ENCODE measurements around the gene CDCA3. TPM values are rescaled to one million over a fixed set of nuclear protein-coding genes. Genes with fewer than 3 reads are reported as not detected.

CDCA3 gene
- total and polyA plus RNA-seq, 2 of the 4 experiments (the other 2 are of a cell fraction), result 23.5 to 61.0 TPM

DNA sequence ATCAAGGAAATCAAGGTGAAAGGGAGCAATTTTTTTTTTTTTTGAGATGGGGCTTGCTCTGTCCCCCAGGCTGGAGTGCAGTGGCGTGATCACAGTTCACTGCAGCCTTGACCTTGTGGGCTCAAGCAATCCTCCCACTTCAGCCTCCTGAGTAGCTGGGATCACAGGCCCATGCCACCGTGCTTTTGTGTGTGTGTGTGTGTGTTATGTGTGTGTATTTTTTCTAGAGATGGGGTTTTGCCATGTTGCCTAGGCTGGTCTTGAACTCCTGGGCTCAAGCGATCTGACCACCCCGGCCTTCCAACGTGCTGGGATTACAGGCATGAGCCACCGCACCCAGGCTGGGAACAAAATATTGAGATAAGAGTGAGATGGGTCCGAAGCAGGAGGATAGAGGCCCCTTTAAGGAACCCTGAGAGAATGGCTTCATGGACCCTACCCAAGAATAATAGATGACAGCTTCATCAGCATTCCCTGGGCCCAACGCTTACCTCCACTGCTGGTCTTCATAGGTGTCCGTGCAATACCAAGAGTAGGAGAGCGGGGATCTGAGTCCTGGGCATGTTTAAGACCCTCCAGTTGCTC lies 1.0 kb downstream of the CDCA3 start:
- no peaks in the 10 kb centered on the region for H3K9me3 ChIP-seq (ENCODE audit: control insufficient read depth, insufficient read depth, low read length)
- no TSS peak for BruUV-seq (replicated peaks)
- dilution Hi-C loops (cut with HindIII; ENCODE audit: low sequenced_read_pairs, unreplicated experiment) (no loop called here), in situ Hi-C loops (cut with MboI; ENCODE audit: low sequenced_read_pairs) (no loop called here), intact Hi-C loops (cut with micrococcal nuclease) (no loop called here)
- no peak overlapping the region for H3K56ac ChIP-seq (ENCODE audit: extremely low read depth, insufficient read depth, low read length)
- no peak overlapping the region; the same call in 1 of the 2 replicates for H4K91ac ChIP-seq (ENCODE audit: insufficient read depth, low read depth, low read length)
- H2AFZ ChIP-seq (replicated peaks; ENCODE audit: low read length, poor library complexity), result no peak overlapping the region
- no peak overlapping the region for H3K18ac ChIP-seq (ENCODE audit: low read depth, low read length)
- H3K4me2 ChIP-seq (ENCODE audit: low read depth, low read length), result peak overlapping the region; percentile 10
- H3K36me3 ChIP-seq (ENCODE audit: control insufficient read depth, insufficient read depth, low read length), result peaks cover 35% of the 10 kb centered on the region
- no peaks in the 10 kb centered on the region for H3K27me3 ChIP-seq (ENCODE audit: control insufficient read depth, insufficient read depth, low read length)
- ATAC-seq (ENCODE audit: low read depth), result no peak
- no peak overlapping the region for H2BK20ac ChIP-seq (ENCODE audit: low read depth, low read length)
- no peak for TF ChIP-seq SMC3 (IDR thresholded peaks at IDR 0.05; ENCODE audit: low read depth, low read length)
- no peak for TF ChIP-seq BHLHE40 (IDR thresholded peaks at IDR 0.05; ENCODE audit: low read depth, low read length)
- TF ChIP-seq RFX5 (IDR thresholded peaks at IDR 0.05; ENCODE audit: low read depth, low read length), result no peak
- no peak for TF ChIP-seq ELK1 (IDR thresholded peaks at IDR 0.05; ENCODE audit: borderline replicate concordance, low read depth, low read length)
- no peak for TF ChIP-seq POLR2A (IDR thresholded peaks at IDR 0.05; ENCODE audit: low read depth, low read length)
- TF ChIP-seq CHD1 (IDR thresholded peaks at IDR 0.05; ENCODE audit: low read depth, low read length), result no peak
- TF ChIP-seq USF2 (IDR thresholded peaks at IDR 0.05; ENCODE audit: low read depth, low read length), result no peak
- no peak for TF ChIP-seq FOS (IDR thresholded peaks at IDR 0.05; ENCODE audit: low read depth, low read length)
- TF ChIP-seq RCOR1 (IDR thresholded peaks at IDR 0.05; ENCODE audit: insufficient replicate concordance, low read length), result no peak
- TF ChIP-seq CTCF (conservative IDR thresholded peaks at IDR 0.05; ENCODE audit: low read depth, low read length), result no peak
- no peak for TF ChIP-seq MAFK (IDR thresholded peaks at IDR 0.05; ENCODE audit: low read depth, low read length)
- TF ChIP-seq CEBPB (IDR thresholded peaks at IDR 0.05; ENCODE audit: low read depth, low read length), result no peak
- no peak for TF ChIP-seq MXI1 (IDR thresholded peaks at IDR 0.05; ENCODE audit: borderline replicate concordance, low read depth, low read length)
- no peak for TF ChIP-seq MAZ (IDR thresholded peaks at IDR 0.05; ENCODE audit: borderline replicate concordance, low read depth, low read length)
- no peak for TF ChIP-seq NFE2L2 (IDR thresholded peaks at IDR 0.05; ENCODE audit: low read depth, low read length)
- no peak for TF ChIP-seq RAD21 (IDR thresholded peaks at IDR 0.05; ENCODE audit: low read length)
- no peak overlapping the region for H2AK5ac ChIP-seq (ENCODE audit: low read depth, low read length)
- no peak overlapping the region for H2BK5ac ChIP-seq (ENCODE audit: low read depth, low read length, poor library complexity, severe bottlenecking)
- H2BK15ac ChIP-seq (ENCODE audit: low read depth, low read length), result no peak overlapping the region
- H4K5ac ChIP-seq (ENCODE audit: low read depth, low read length), result no peak overlapping the region
- no peak for DNase-seq
- no peak overlapping the region for H2BK120ac ChIP-seq (ENCODE audit: low read depth, low read length)
- H3K4ac ChIP-seq (ENCODE audit: low read depth, low read length), result peak overlapping the region; percentile 28; the same call in 1 of the 2 replicates
- peaks cover 5% of the 10 kb centered on the region for H3K4me1 ChIP-seq (ENCODE audit: control insufficient read depth, insufficient read depth, low read length)
- H3K23ac ChIP-seq (ENCODE audit: low read depth, low read length), result no peak overlapping the region; the same call in 1 of the 2 replicates
- peaks cover 20 to 43% of the 10 kb centered on the region in 2 experiments for H3K79me1 ChIP-seq (ENCODE audit: low read depth in 1 of 2, low read length in 2 of 2)
- H3K27ac ChIP-seq (ENCODE audit: insufficient read depth, low read length), result no peak overlapping the region; the same call in 1 of the 2 replicates
- H4K20me1 ChIP-seq (ENCODE audit: insufficient read depth, low read length), result peaks cover 15% of the 10 kb centered on the region
- H3K14ac ChIP-seq (replicated peaks; ENCODE audit: low read depth, low read length), result no peak overlapping the region
- no CpG with 5 or more reads among the region's 10 CpGs for WGBS, 2 experiments (ENCODE audit: extremely low coverage in 2 of 2, insufficient read length in 1 of 2)
- POLR2A ChIA-PET (ENCODE audit: unreplicated experiment), result no interaction called here
- H3K9ac ChIP-seq (ENCODE audit: low read depth, low read length), result peak overlapping the region; percentile 69; the same call in 1 of the 2 replicates
- peak overlapping the region; percentile 78 for H2AK9ac ChIP-seq (replicated peaks; ENCODE audit: low read depth, low read length, poor library complexity)
- H3K9me1 ChIP-seq (ENCODE audit: insufficient read depth, low read length), result no peaks in the 10 kb centered on the region
- CTCF ChIA-PET, result interaction anchor here (2.7 kb wide), 1 partner anchor 14 kb away, joined by 11 read pairs; no protein-coding TSS in a partner anchor
- H3K4me3 ChIP-seq (ENCODE audit: insufficient read depth, low read depth, low read length), result peak overlapping the region; percentile 25; the same call in 1 of the 2 replicates
- no peak overlapping the region for H4K8ac ChIP-seq (ENCODE audit: low read depth in 2 of 2, low read length in 2 of 2)
